ENCODE results near the gene KCNH2. TPM values are rescaled to one million over a fixed set of nuclear protein-coding genes. Genes with fewer than 3 reads are reported as not detected.
A peak's percentile ranks its signal among the peaks of the same experiment; 100 is the strongest.

The KCNH2 gene
- total RNA-seq, 1 donor from 2014 or later: 1.9 TPM

- H3K4me3 ChIP-seq (ENCODE audit: low read depth, low read length): no peak overlapping the region
- no peak for DNase-seq (ENCODE audit: low read depth)
- no peak for TF ChIP-seq CTCF (conservative IDR thresholded peaks at IDR 0.05; ENCODE audit: low read depth, low read length)
Observed at GRCh38 chr7:151010307-151011096, 32.4 kb upstream of the KCNH2 start.

- no peak for TF ChIP-seq CTCF (conservative IDR thresholded peaks at IDR 0.05; ENCODE audit: low read depth, low read length)
Observed at GRCh38 chr7:151010037-151010306, 31.9 kb upstream of the KCNH2 start.

GRCh38 chr7:151009327-151010036 lies 31.4 kb upstream of the KCNH2 start:
- no peak for TF ChIP-seq CTCF (conservative IDR thresholded peaks at IDR 0.05; ENCODE audit: low read depth, low read length)
- no peak for DNase-seq (ENCODE audit: low read depth)
- no peak overlapping the region for H3K4me3 ChIP-seq (ENCODE audit: low read depth, low read length)

More at GRCh38 chr7:151010037-151010306, 31.9 kb upstream of the KCNH2 start:
- H3K4me3 ChIP-seq (ENCODE audit: low read depth, low read length): no peak overlapping the region
- no peak for DNase-seq (ENCODE audit: low read depth)

- no peak for DNase-seq (ENCODE audit: low read depth)
- TF ChIP-seq CTCF (conservative IDR thresholded peaks at IDR 0.05; ENCODE audit: low read depth, low read length): peak; percentile 70
- H3K4me3 ChIP-seq (ENCODE audit: low read depth, low read length): peak overlapping the region; percentile 28
Observed at GRCh38 chr7:151008511-151009323, 30.6 kb upstream of the KCNH2 start.

- no peak for DNase-seq (ENCODE audit: low read depth)
- TF ChIP-seq CTCF (conservative IDR thresholded peaks at IDR 0.05; ENCODE audit: low read depth, low read length): no peak
- peak overlapping the region; percentile 28 for H3K4me3 ChIP-seq (ENCODE audit: low read depth, low read length)
Observed at GRCh38 chr7:151008143-151008510, 30.0 kb upstream of the KCNH2 start.

GRCh38 chr7:151007469-151007898 lies 29.4 kb upstream of the KCNH2 start:
- H3K4me3 ChIP-seq (ENCODE audit: low read depth, low read length): no peak overlapping the region
- DNase-seq (ENCODE audit: low read depth): no peak
- TF ChIP-seq CTCF (conservative IDR thresholded peaks at IDR 0.05; ENCODE audit: low read depth, low read length): no peak
